ENCODE results near the gene ABCA13.

The ABCA13 gene

GRCh38 chr7:48452218-48452617 is 281.0 kb downstream of the ABCA13 start:
- no peak for DNase-seq

GRCh38 chr7:48454750-48455192 is 283.5 kb downstream of the ABCA13 start:
- DNase-seq: no peak

- DNase-seq: no peak
These were observed 284.1 kb downstream of the ABCA13 start for GRCh38 chr7:48455363-48455762.

- DNase-seq: no peak
These were observed 287.7 kb downstream of the ABCA13 start for GRCh38 chr7:48458701-48459524.

- no peak for DNase-seq
These were observed 295.5 kb downstream of the ABCA13 start for GRCh38 chr7:48466713-48467112.

- no peak for DNase-seq
These were observed 299.9 kb downstream of the ABCA13 start for GRCh38 chr7:48471196-48471595.

- DNase-seq: no peak
These were observed 301.4 kb downstream of the ABCA13 start for GRCh38 chr7:48472640-48473039.

- DNase-seq: no peak
These were observed 302.1 kb downstream of the ABCA13 start for GRCh38 chr7:48473205-48473865.

GRCh38 chr7:48481235-48481634 is 310.0 kb downstream of the ABCA13 start:
- DNase-seq: no peak

GRCh38 chr7:48497521-48497920 is 326.3 kb downstream of the ABCA13 start:
- no peak for DNase-seq

- DNase-seq: no peak
These were observed 330.8 kb downstream of the ABCA13 start for GRCh38 chr7:48502021-48502420.

- DNase-seq: no peak
These were observed 333.8 kb downstream of the ABCA13 start for GRCh38 chr7:48505051-48505450.

GRCh38 chr7:48505466-48505865 is 334.2 kb downstream of the ABCA13 start:
- DNase-seq: no peak

GRCh38 chr7:48506569-48506968 is 335.3 kb downstream of the ABCA13 start:
- DNase-seq: no peak

- no peak for DNase-seq
These were observed 339.8 kb downstream of the ABCA13 start for GRCh38 chr7:48511080-48511479.

GRCh38 chr7:48512892-48513291 is 341.6 kb downstream of the ABCA13 start:
- DNase-seq: no peak

GRCh38 chr7:48515171-48515570 is 343.9 kb downstream of the ABCA13 start:
- DNase-seq: no peak

GRCh38 chr7:48518092-48518491 is 346.8 kb downstream of the ABCA13 start:
- DNase-seq: no peak

GRCh38 chr7:48522692-48523091 is 351.4 kb downstream of the ABCA13 start:
- DNase-seq: no peak

- DNase-seq: no peak
These were observed 354.8 kb downstream of the ABCA13 start for GRCh38 chr7:48525736-48526732.

- no peak for DNase-seq
These were observed 357.4 kb downstream of the ABCA13 start for GRCh38 chr7:48528646-48529045.

GRCh38 chr7:48537561-48537960 is 366.3 kb downstream of the ABCA13 start:
- no peak for DNase-seq

- no peak for DNase-seq
These were observed 369.5 kb downstream of the ABCA13 start for GRCh38 chr7:48540746-48541145.
